NCI-H82 treated with DMSO at 0.1 percent for 48 hours (cell line): Measurements from ENCODE around the gene RASAL2.
"Not testable (repeated sequence)": the region's sequence is repeated elsewhere in the genome, so short reads cannot be mapped to it uniquely, and the experiment has no call there.

Experiments used
- DNase-seq: peaks from one replicate; lab custom pipeline; 2025; ENCODE audit not compliant: unreplicated experiment; lab: John Stamatoyannopoulos, UW

Gene RASAL2

GRCh38 chr1:178223289-178223688 is 129.4 kb downstream of the RASAL2 start:
- no peak for DNase-seq

DNA sequence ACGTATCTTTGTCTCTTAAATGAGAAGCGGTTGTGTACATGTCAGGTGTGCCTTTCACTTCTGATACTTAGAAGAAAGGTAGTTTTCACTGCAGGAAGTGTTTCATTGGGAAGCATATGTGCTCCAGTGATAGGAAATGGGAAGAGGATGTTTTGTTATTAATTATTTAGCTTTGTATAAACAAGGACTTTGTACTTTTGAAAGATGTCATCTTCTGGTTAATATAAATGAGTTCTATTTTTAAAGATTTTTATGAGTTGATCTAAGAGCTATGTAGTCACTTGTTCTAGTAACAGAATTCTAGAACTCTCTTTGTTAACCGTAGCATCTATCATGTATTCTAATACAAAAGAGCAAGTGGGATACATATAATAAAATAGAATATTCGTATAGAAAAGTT is 130.5 kb downstream of the RASAL2 start:
- DNase-seq: no peak

DNA sequence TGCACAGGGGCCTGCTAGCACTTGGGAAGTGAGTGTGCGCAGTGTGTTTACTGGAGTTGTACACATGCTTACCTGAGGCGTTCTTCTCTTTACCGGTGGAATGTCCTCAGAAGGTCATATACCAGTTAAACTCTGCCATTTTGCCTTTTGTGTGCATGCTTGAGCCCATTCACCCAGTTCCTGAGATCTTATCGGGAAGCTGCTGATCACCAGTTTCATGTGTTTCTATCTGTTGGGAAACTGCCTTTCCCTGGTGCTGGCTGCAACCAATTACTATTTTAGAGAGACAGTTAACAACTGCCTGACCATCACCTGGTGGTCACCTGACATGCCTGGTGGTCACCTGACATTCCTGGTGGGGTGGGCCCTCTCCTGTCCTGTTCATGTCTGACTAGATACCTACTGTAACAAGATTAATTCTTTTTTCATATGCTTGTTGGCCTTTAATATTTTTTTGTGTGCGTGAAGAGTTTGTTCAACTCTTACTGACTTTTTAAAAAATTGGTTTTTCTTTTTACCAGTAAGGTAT is 137.0 kb downstream of the RASAL2 start:
- DNase-seq: no peak

DNA sequence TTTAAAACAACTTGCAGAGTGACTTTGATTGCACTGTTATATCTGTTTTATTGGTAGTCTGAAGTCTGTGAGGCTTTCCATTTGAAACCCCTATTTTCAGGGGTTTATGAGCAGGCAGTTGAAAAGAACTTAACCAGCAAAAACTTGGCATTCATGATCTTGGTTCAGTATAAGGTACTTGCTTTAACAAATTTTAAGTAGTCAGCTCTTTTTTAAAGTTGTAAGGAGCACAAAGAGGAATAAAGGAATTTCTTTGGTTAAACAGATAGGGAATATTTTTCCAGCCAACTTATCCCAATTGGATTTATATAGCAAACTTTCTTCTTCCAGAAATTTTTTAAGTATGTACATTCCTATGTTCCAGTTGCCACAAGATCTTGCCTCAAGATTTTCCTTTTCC is 138.2 kb downstream of the RASAL2 start:
- no peak for DNase-seq

GRCh38 chr1:178232949-178233348 is 139.0 kb downstream of the RASAL2 start:
- DNase-seq: peak; percentile 44

DNA sequence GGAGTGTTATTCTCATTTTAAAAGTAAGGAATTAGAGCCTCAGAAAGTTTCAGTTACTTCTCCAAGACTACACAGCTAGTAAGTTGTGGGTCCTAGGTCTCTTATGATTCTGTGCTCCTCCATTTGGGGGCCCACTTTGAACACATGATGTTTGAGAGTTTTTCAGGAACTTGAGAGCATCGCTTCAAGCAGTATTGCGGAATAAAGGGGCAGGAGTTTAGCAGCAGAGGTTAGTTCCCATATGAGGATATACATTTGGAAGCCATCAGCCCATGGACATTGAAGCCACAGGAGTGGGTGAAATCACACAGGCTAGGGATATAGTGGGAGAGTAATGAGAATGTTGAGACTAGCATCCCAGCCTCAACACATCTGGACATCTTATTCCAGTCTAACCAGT is 143.2 kb downstream of the RASAL2 start:
- DNase-seq: no peak

DNA sequence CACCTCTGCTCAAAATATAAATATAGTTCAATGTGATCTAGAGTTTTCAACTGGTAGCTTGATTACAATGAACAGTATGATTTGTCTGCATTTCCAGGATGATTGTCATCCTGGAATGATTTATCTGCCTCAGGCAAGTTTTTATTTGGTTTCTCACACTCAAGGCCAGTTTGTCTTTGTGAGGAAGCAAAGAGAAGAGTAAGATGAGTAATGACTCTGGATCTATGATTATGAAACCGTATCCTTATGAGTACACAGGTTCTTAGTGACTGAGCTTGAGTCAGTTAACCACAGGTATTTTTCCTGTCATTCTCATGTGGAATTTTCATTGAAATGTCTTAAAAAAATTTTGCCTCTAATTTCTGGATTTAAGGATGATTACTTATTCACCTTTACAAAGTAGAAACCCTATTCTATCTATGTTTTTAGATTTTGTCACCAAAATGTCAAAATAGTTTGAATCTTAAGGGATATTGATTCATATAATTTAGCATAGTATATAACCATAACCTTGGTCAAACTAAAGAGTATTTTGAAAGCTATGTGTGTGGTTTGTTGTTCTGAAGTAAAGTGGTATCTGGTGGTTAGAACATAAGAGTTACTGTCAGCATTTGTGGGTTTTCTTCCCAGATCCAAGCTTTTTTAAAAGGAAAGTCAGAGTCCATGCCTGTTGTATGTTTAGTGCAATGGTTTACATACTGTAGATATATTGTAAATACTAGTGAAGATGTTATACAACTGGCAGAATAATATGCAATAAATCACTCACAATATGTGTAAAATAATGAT is 145.0 kb downstream of the RASAL2 start:
- DNase-seq: no peak

DNA sequence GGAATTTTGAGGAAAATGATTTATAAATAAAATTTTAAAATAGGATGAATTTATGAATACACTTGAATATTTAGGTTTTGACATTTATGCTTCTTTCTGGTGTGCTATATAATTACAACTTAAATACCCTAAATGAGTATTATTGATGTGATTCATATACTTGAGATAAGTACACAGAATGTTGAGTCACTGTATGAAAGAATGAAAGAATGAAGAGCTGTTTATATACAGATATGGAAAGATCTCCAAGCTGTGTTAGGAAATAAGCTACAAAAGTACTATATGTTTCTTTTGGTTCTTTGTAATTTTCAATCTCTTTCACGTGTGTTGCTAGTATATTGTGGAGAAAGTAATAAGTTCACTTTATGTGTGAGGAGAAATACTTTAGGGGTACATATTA is 147.2 kb downstream of the RASAL2 start:
- no peak for DNase-seq

DNA sequence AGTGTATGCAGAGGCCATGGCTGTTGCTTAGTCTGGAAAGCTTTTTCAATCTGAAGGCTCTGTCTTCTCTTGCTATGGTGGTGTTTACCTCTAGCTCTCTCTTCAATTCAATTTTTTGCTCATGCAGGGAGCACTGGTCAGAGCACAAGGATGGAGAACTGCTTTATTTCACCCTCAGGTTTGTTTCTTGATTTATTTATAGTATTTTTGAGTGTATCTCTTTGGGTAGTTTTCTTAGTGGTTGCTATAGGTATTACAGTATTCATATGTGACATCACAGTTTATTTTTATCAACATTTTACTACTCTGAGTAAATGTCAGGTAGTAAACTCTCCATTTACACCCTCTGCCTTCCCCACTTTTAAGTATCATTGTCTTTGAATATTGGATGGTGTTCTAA is 147.9 kb downstream of the RASAL2 start:
- no peak for DNase-seq

- DNase-seq: no peak
These were observed 149.2 kb downstream of the RASAL2 start for GRCh38 chr1:178243119-178243518.

DNA sequence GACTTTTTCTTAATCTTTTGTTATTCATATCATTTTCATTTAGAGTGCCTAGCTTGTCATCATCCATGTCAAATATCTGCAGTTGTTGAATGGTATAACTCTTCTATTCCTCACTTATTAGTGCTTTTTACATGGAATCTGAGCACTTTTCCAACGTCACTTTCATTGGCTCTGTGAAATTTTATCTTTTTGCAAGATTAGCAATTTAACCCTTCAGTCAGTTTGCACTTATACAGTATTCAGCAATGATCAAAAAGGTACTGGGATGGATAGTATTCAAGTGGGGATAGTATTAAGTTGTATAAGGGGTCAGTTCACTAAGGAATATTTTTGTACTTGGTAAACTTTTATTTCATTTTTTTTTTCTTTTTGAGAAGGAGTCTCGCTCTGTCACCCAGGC is 150.0 kb downstream of the RASAL2 start:
- no peak for DNase-seq

GRCh38 chr1:178248284-178248683 is 154.4 kb downstream of the RASAL2 start:
- not testable (repeated sequence) for DNase-seq

DNA sequence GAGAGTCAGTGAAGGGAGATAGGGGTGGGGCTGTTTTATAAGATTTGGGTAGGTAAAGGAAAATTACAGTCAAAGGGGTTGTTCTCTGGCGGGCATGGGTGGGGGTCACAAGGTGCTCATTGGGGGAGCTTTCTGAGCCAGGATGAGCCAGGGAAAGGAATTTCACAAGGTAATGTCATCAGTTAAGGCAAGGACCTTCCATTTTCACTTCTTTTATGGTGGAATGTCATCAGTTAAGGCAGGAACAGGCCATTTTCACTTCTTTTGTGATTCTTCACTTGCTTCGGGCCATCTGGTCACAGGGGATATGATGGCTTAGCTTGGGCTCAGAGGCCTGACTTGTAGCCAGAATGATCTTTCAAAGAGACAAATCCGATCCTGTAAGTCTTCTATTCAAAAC is 159.7 kb downstream of the RASAL2 start:
- DNase-seq: not testable (repeated sequence)

GRCh38 chr1:178254433-178254832 is 160.5 kb downstream of the RASAL2 start:
- DNase-seq: no peak

DNA sequence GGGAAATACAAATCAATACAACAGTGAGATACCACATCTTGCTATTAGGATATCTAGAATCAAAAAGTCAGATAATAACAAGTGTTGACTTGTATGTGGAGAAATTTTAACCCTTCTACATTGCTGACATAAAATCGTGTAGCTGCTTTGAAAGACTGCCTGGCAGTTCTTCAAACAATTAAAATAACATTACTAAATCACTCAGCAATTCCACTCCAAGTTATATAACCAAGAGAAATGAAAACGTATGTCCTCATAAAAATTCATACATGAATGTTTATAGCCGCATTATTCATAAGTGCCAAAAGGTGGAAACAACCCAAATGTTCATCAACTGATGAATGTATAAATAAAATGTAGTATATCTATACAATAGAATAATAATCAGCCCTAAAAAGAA is 164.6 kb downstream of the RASAL2 start:
- no peak for DNase-seq

DNA sequence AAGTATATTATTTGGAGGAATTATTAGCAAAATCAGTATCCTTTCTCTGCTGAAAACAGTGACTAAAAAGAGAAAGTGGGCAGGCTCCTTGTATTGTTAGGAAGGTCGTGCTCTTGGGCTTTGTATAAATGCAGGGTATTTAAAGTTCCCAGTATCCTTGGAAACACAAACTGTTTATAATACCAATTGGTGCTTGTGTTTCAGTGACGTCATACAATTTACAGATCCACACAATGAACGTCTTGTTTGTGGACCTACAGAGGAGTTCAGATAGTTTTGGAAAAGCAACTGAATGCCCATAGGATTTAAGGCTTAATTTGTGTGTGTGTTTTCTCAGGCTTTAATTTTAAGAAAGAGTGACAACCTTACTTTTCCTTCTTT is 168.2 kb downstream of the RASAL2 start:
- DNase-seq: no peak

- no peak for DNase-seq
These were observed 169.4 kb downstream of the RASAL2 start for GRCh38 chr1:178263341-178263740.

DNA sequence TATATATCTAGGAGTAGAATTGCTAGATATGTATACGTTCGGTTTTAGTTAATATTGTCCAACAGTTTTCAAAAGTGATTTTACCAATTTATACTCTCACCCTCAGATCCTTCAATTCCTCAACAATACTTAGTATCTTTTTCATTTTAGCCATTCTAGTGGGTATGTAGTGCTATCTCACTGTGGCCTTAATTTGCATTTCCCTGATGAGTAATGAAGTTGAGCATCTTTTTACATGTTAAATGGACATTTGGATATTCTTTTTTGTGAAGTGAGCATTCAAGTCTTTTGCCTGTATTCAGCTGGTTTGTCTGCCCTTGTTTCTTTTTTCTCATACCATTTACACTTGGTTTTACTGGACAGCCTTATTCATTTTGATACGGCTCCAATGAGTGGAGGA is 172.2 kb downstream of the RASAL2 start:
- DNase-seq: no peak

DNA sequence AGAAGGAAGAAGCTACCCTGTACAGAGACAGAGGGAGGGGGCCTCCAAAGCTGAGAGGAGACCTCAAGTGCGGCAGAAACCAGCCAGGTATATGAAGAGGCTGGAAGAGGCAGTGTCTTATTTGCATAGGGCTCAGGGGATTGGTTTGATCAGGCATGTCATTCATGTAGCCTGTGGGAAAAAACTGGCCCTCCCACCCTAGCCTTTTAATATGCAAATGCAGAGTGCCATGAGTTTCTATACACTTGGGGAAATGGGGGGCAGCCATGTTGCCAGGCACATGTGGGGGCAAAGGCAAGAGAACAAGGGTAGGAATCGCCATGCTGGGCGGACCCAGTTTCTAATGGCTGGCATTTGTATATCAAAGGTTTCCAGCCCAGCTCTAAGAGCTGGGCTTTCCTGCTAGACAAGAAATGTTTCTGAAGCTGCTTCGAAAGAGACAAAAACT is 172.7 kb downstream of the RASAL2 start:
- DNase-seq: no peak

DNA sequence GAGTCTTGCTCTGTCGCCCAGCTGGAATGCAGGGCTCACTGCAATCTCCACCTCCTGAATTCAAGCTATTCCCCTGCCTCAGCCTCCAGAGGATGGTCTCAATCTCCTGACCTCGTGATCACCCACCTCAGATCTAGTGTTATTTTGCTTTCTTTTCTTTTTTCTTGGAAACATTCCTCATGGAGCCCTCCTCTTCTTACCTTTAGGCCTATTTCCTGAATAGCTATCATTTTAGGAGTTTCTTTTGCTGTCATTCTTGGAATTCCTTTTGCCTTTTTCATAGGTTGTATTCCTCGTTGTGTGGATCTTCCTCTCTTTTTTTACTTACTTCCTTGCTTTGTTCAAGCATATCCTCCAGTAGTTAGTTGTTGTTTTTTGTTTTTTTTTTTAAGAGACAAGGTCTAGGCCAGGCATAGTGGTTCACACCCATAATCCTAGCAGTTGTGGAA is 173.8 kb downstream of the RASAL2 start:
- DNase-seq: no peak

GRCh38 chr1:178271471-178271870 is 177.6 kb downstream of the RASAL2 start:
- DNase-seq: no peak

- no peak for DNase-seq
These were observed 180.0 kb downstream of the RASAL2 start for GRCh38 chr1:178273707-178274410.
